ENCODE results near the gene IMPA2.
"Not testable (repeated sequence)": the region's sequence is repeated elsewhere in the genome, so short reads cannot be mapped to it uniquely, and the experiment has no call there.

Gene IMPA2

GRCh38 chr18:12068316-12068949 lies 87.1 kb downstream of the IMPA2 start:
- H3K27ac ChIP-seq (ENCODE audit: low read depth, low read length); H3K36me3 ChIP-seq (ENCODE audit: control insufficient read depth, insufficient read depth, low read length); H3K4me1 ChIP-seq (ENCODE audit: control insufficient read depth, insufficient read depth, low read length); H3K9me3 ChIP-seq (ENCODE audit: control insufficient read depth, insufficient read depth, low read length); H3K27me3 ChIP-seq (ENCODE audit: control insufficient read depth, insufficient read depth, low read length); H3K4me3 ChIP-seq (ENCODE audit: low read depth, low read length); H3K9ac ChIP-seq (ENCODE audit: low read depth, low read length): not testable (repeated sequence)

- H3K9ac ChIP-seq (ENCODE audit: low read depth, low read length) = no peak overlapping the region
Measured at GRCh38 chr18:12068950-12069320, 87.6 kb downstream of the IMPA2 start.

GRCh38 chr18:12071066-12071465 lies 89.8 kb downstream of the IMPA2 start:
- H3K4me1 ChIP-seq (ENCODE audit: control insufficient read depth, insufficient read depth, low read length); H3K36me3 ChIP-seq (ENCODE audit: control insufficient read depth, insufficient read depth, low read length); H3K9ac ChIP-seq (ENCODE audit: low read depth, low read length); H3K27me3 ChIP-seq (ENCODE audit: control insufficient read depth, insufficient read depth, low read length); H3K27ac ChIP-seq (ENCODE audit: low read depth, low read length); H3K4me3 ChIP-seq (ENCODE audit: low read depth, low read length); H3K9me3 ChIP-seq (ENCODE audit: control insufficient read depth, insufficient read depth, low read length): not testable (repeated sequence)

More at GRCh38 chr18:12068950-12069320, 87.6 kb downstream of the IMPA2 start:
- Histone ChIP-seq H3K4me1 (ENCODE audit: control insufficient read depth, insufficient read depth, low read length) (no peaks in the 10 kb centered on the region), H3K27me3 (ENCODE audit: control insufficient read depth, insufficient read depth, low read length) (no peaks in the 10 kb centered on the region), H3K36me3 (ENCODE audit: control insufficient read depth, insufficient read depth, low read length) (no peaks in the 10 kb centered on the region), H3K4me3 (ENCODE audit: low read depth, low read length) (no peak overlapping the region), H3K27ac (ENCODE audit: low read depth, low read length) (no peak overlapping the region), H3K9me3 (ENCODE audit: control insufficient read depth, insufficient read depth, low read length) (no peaks in the 10 kb centered on the region)

- H3K27ac ChIP-seq (ENCODE audit: low read depth, low read length) = no peak overlapping the region
- peaks cover 7% of the 10 kb centered on the region for H3K27me3 ChIP-seq (ENCODE audit: control insufficient read depth, insufficient read depth, low read length)
- no peaks in the 10 kb centered on the region for H3K36me3 ChIP-seq (ENCODE audit: control insufficient read depth, insufficient read depth, low read length)
- H3K9me3 ChIP-seq (ENCODE audit: control insufficient read depth, insufficient read depth, low read length) = no peaks in the 10 kb centered on the region
- H3K4me1 ChIP-seq (ENCODE audit: control insufficient read depth, insufficient read depth, low read length) = no peaks in the 10 kb centered on the region
- H3K9ac ChIP-seq (ENCODE audit: low read depth, low read length) = no peak overlapping the region
- H3K4me3 ChIP-seq (ENCODE audit: low read depth, low read length) = no peak overlapping the region
Measured at GRCh38 chr18:12072996-12073395, 91.7 kb downstream of the IMPA2 start.

GRCh38 chr18:12074736-12075135 lies 93.4 kb downstream of the IMPA2 start:
- Histone ChIP-seq H3K36me3 (ENCODE audit: control insufficient read depth, insufficient read depth, low read length) (no peaks in the 10 kb centered on the region), H3K4me1 (ENCODE audit: control insufficient read depth, insufficient read depth, low read length) (no peaks in the 10 kb centered on the region), H3K9me3 (ENCODE audit: control insufficient read depth, insufficient read depth, low read length) (no peaks in the 10 kb centered on the region), H3K4me3 (ENCODE audit: low read depth, low read length) (no peak overlapping the region), H3K27me3 (ENCODE audit: control insufficient read depth, insufficient read depth, low read length) (peaks cover 7% of the 10 kb centered on the region), H3K27ac (ENCODE audit: low read depth, low read length) (no peak overlapping the region), H3K9ac (ENCODE audit: low read depth, low read length) (no peak overlapping the region)

GRCh38 chr18:12076424-12077140 lies 95.3 kb downstream of the IMPA2 start:
- H3K4me3 ChIP-seq (ENCODE audit: low read depth, low read length) = peak overlapping the region; percentile 52
- H3K27me3 ChIP-seq (ENCODE audit: control insufficient read depth, insufficient read depth, low read length) = peaks cover 7% of the 10 kb centered on the region
- 0 out of 2 replicates have a peak overlapping the region, but pooled peaks have one; percentile 36 for H3K9ac ChIP-seq (ENCODE audit: low read depth, low read length)
- H3K36me3 ChIP-seq (ENCODE audit: control insufficient read depth, insufficient read depth, low read length) = no peaks in the 10 kb centered on the region
- no peak overlapping the region for H3K27ac ChIP-seq (ENCODE audit: low read depth, low read length)
- no peaks in the 10 kb centered on the region for H3K4me1 ChIP-seq (ENCODE audit: control insufficient read depth, insufficient read depth, low read length)
- H3K9me3 ChIP-seq (ENCODE audit: control insufficient read depth, insufficient read depth, low read length) = no peaks in the 10 kb centered on the region

- H3K4me3 ChIP-seq (ENCODE audit: low read depth, low read length); H3K9me3 ChIP-seq (ENCODE audit: control insufficient read depth, insufficient read depth, low read length); H3K27me3 ChIP-seq (ENCODE audit: control insufficient read depth, insufficient read depth, low read length); H3K4me1 ChIP-seq (ENCODE audit: control insufficient read depth, insufficient read depth, low read length); H3K27ac ChIP-seq (ENCODE audit: low read depth, low read length); H3K36me3 ChIP-seq (ENCODE audit: control insufficient read depth, insufficient read depth, low read length); H3K9ac ChIP-seq (ENCODE audit: low read depth, low read length): not testable (repeated sequence)
Measured at GRCh38 chr18:12077994-12078393, 96.7 kb downstream of the IMPA2 start.

GRCh38 chr18:12079491-12080237 lies 98.4 kb downstream of the IMPA2 start:
- Histone ChIP-seq H3K4me3 (ENCODE audit: low read depth, low read length) (no peak overlapping the region), H3K27ac (ENCODE audit: low read depth, low read length) (no peak overlapping the region), H3K27me3 (ENCODE audit: control insufficient read depth, insufficient read depth, low read length) (peaks cover 7% of the 10 kb centered on the region), H3K4me1 (ENCODE audit: control insufficient read depth, insufficient read depth, low read length) (no peaks in the 10 kb centered on the region), H3K9me3 (ENCODE audit: control insufficient read depth, insufficient read depth, low read length) (no peaks in the 10 kb centered on the region), H3K36me3 (ENCODE audit: control insufficient read depth, insufficient read depth, low read length) (no peaks in the 10 kb centered on the region), H3K9ac (ENCODE audit: low read depth, low read length) (no peak overlapping the region)
